HG02798 (cell line): ENCODE results near the gene MARCHF3.
A peak's percentile ranks its signal among the peaks of the same experiment; 100 is the strongest.
"Not testable (repeated sequence)": the region's sequence is repeated elsewhere in the genome, so short reads cannot be mapped to it uniquely, and the experiment has no call there.

Source experiments
- ATAC-seq: cut with Tn5 transposase; IDR thresholded peaks from one replicate; pipeline ENCODE4 v1.9.1; 2021; ENCODE audit warnings: mild to moderate bottlenecking; ENCODE audit not compliant: unreplicated experiment, poor library complexity

The MARCHF3 gene

GRCh38 chr5:126963822-126964375 is 66.5 kb downstream of the MARCHF3 start:
- ATAC-seq, result no peak

- ATAC-seq, result peak; percentile 44
These were observed 68.7 kb downstream of the MARCHF3 start for GRCh38 chr5:126961702-126962101.

GRCh38 chr5:126961128-126961527 is 69.2 kb downstream of the MARCHF3 start:
- no peak for ATAC-seq

GRCh38 chr5:126959188-126959587 is 71.2 kb downstream of the MARCHF3 start:
- ATAC-seq, result no peak

GRCh38 chr5:126956991-126957390 is 73.4 kb downstream of the MARCHF3 start:
- no peak for ATAC-seq

GRCh38 chr5:126954981-126955380 is 75.4 kb downstream of the MARCHF3 start:
- no peak for ATAC-seq

- no peak for ATAC-seq
These were observed 76.7 kb downstream of the MARCHF3 start for GRCh38 chr5:126953640-126954039.

- ATAC-seq, result no peak
These were observed 80.9 kb downstream of the MARCHF3 start for GRCh38 chr5:126949475-126949874.

GRCh38 chr5:126948453-126948852 is 81.9 kb downstream of the MARCHF3 start:
- no peak for ATAC-seq

- ATAC-seq, result no peak
These were observed 82.4 kb downstream of the MARCHF3 start for GRCh38 chr5:126948011-126948355.

GRCh38 chr5:126947146-126948010 is 83.0 kb downstream of the MARCHF3 start:
- ATAC-seq, result peak; percentile 84

- ATAC-seq, result not testable (repeated sequence)
These were observed 87.5 kb downstream of the MARCHF3 start for GRCh38 chr5:126942908-126943307.

GRCh38 chr5:126941403-126941802 is 89.0 kb downstream of the MARCHF3 start:
- ATAC-seq, result no peak

GRCh38 chr5:126939887-126940286 is 90.5 kb downstream of the MARCHF3 start:
- ATAC-seq, result no peak

- ATAC-seq, result no peak
These were observed 91.9 kb downstream of the MARCHF3 start for GRCh38 chr5:126938466-126938865.

- no peak for ATAC-seq
These were observed 92.6 kb downstream of the MARCHF3 start for GRCh38 chr5:126937771-126938170.

- no peak for ATAC-seq
These were observed 93.5 kb downstream of the MARCHF3 start for GRCh38 chr5:126936775-126937418.

GRCh38 chr5:126931963-126932660 is 98.2 kb downstream of the MARCHF3 start:
- ATAC-seq, result no peak

GRCh38 chr5:126928041-126928440 is 102.3 kb downstream of the MARCHF3 start:
- no peak for ATAC-seq

- no peak for ATAC-seq
These were observed 102.9 kb downstream of the MARCHF3 start for GRCh38 chr5:126927429-126927828.

GRCh38 chr5:126926187-126926586 is 104.2 kb downstream of the MARCHF3 start:
- ATAC-seq, result no peak
